ENCODE data around the gene MAPKAP1.

GRCh38 chr9:125685167-125685566 lies 21.8 kb downstream of the MAPKAP1 start:
- TF ChIP-seq EZH2 (IDR thresholded peaks at IDR 0.05; ENCODE audit: insufficient read depth, poor library complexity, severe bottlenecking) (no peak), EZH2phosphoT487 (IDR thresholded peaks at IDR 0.05; ENCODE audit: insufficient read depth, low read depth) (no peak)

All from GM23248 (cell line).